Measurements from ENCODE around the gene WDR4. TPM values are rescaled to one million over a fixed set of nuclear protein-coding genes. Genes with fewer than 3 reads are reported as not detected.
"Not testable (repeated sequence)": the region's sequence is repeated elsewhere in the genome, so short reads cannot be mapped to it uniquely, and the experiment has no call there.

Gene WDR4
- total RNA-seq, 1 donor from 2014 or later = 19.8 TPM

- ATAC-seq = no peak
Observed at GRCh38 chr21:42815217-42815616, 64.1 kb downstream of the WDR4 start.

- ATAC-seq = peak; percentile 59
Observed at GRCh38 chr21:42812528-42813241, 66.7 kb downstream of the WDR4 start.

GRCh38 chr21:42811960-42812359 is 67.4 kb downstream of the WDR4 start:
- peak; percentile 28 for ATAC-seq

GRCh38 chr21:42809577-42810475 is 69.5 kb downstream of the WDR4 start:
- peak; percentile 39 for ATAC-seq

- no peak for ATAC-seq
Observed at GRCh38 chr21:42809171-42809570, 70.2 kb downstream of the WDR4 start.

GRCh38 chr21:42807938-42808613 is 71.3 kb downstream of the WDR4 start:
- no peak for ATAC-seq

GRCh38 chr21:42807293-42807895 is 71.9 kb downstream of the WDR4 start:
- not testable (repeated sequence) for ATAC-seq

GRCh38 chr21:42806509-42807140 is 72.7 kb downstream of the WDR4 start:
- ATAC-seq = no peak

GRCh38 chr21:42801616-42802015 is 77.7 kb downstream of the WDR4 start:
- ATAC-seq = not testable (repeated sequence)

GRCh38 chr21:42799948-42800347 is 79.4 kb downstream of the WDR4 start:
- ATAC-seq = peak; percentile 32

GRCh38 chr21:42799516-42799915 is 79.8 kb downstream of the WDR4 start:
- peak; percentile 89 for ATAC-seq

Other genes starting within 250 kb of the WDR4 start
- gene PDE9A, start 225.9 kb downstream of the WDR4 start, total RNA-seq = 1.8 TPM
- gene NDUFV3, start 13.8 kb upstream of the WDR4 start, total RNA-seq = 17.7 TPM
- not detected for gene ERVH48-1, start 46.1 kb upstream of the WDR4 start, total RNA-seq
- gene PKNOX1, start 95.0 kb upstream of the WDR4 start, total RNA-seq = 12.1 TPM
- gene CBS, start 196.3 kb upstream of the WDR4 start, total RNA-seq = 0.80 TPM
- 49.1 TPM for gene U2AF1, start 228.0 kb upstream of the WDR4 start, total RNA-seq